CD4-positive, alpha-beta T cell treated with Interferon gamma for 1 hour (primary cell): ENCODE results near the gene TMTC1.

Experiments used
- DNase-seq: peaks from one replicate; pipeline ENCODE4 v3.0.0-alpha.2; 2020

The TMTC1 gene

DNA sequence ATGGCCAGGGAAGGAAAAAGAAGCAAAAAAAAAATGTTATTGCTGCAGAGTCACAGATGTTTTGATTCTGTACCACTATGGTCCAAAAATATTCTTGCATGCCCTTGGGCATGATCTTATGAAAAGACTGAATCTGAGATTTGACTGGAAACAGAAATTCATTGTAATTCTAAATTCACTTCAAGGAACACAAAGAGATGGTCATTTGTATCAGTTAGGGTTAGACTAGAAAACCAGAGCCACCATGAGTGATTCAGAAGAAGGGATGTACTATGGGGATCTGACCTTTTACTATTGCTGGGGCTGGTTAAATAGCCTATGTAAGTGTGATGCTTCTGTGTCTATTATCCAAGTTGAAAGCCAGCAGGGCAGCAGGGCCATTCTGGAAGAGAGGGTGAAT lies 5.2 kb downstream of the TMTC1 start:
- no peak for DNase-seq

DNA sequence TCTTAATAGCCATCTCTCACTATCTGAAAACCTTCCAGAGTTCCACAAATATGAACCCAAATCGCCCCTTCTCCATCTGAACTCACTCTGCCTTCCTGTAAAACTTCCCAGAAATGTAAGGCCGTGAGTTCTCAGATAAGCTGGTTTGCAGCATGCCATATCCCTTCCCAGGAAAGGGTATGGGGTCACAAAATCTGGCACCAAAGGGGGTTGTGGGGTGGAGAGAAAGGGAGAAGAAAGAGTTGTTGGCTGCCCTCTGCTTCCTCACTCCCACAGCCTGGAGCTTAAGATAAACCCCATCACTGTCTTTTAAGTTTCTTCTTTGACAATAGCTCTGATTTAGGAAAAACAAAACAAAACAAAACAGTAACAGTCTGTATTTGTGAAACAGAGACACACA lies 10.7 kb downstream of the TMTC1 start:
- DNase-seq, result no peak

DNA sequence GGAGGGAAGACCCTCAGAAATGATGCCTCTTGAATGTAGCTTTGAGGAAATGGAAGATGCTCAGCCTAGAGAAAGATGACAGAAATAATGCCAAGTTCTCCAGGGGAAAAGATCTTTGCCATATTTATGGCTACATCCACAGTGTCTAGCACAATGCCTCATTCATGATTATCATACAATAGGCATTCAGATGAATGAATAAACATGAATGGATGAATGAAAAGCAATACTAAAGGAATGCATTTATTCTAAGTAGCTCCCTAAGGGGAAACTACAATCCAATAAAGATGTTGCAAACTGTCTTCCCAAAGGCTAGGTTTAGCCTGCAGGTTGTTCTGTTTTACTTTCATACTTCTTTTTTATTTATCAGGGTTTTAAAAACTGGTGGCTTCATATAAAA lies 12.0 kb downstream of the TMTC1 start:
- no peak for DNase-seq

DNA sequence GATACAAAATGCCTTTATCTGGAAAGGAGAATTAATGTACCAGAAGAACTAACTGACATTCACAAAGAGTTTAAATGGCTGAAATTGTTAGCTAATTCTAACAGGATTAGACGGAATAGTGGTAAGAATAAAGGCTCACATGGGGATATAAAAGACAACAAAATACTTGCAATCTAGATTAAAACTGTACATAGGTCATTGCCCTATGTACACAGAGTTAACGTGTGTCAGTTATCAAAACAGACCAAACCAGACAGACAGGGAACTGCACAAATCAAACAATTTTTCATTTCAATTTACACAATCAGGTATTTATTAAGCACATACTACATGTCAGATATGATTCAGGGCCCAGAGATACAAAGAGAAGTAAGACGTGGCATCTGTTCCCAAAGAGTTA lies 12.6 kb downstream of the TMTC1 start:
- no peak for DNase-seq

DNA sequence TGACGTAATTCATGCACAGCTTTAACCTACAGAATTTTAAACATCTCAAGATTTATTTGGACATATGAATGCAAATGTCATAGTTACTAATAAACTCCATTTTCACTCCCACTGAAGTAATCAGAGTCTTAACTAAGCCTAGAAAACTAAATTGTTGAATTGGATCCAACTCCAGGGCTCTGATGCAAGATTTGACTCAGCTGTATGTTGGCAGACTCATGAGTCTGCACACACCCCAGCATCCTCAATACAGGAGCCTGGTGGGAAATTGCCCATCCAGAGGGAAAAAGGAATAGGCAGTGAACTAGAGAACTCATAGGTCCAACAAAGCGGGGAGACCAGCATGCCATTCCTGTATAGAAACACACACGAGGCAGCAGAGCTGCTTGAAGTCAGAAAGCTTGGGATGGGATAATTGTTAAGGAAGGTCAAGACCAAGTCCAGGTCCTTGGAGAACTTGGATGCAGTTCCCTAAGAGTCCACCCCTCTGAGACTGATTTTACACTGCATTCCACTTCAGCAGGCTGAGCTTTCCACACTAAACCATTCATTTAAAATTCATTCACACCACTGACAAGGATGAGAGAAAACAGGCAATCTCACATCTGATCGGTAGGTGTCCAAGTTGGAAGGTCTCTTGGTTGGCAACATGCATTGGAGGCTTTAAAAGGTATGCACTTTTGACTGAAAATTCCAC lies 14.4 kb downstream of the TMTC1 start:
- DNase-seq, result no peak

DNA sequence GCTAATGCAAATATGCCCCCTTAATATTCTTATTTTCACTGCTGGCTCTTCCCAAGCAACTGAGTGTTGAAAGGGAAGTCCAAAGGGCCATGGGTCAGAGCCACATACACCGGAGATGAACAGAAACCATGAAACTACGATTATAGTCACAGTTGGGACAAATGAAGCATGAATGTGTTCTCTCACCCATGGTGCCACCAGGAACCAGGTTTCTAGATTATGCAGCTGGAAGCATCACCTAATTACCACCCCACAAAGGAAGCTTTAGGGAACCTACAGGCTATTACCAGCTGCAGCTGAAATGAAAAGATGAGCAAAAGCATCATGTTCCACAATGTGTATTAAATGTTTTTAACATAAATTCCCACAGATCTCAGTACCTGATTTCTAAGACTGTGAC lies 15.4 kb downstream of the TMTC1 start:
- no peak for DNase-seq

DNA sequence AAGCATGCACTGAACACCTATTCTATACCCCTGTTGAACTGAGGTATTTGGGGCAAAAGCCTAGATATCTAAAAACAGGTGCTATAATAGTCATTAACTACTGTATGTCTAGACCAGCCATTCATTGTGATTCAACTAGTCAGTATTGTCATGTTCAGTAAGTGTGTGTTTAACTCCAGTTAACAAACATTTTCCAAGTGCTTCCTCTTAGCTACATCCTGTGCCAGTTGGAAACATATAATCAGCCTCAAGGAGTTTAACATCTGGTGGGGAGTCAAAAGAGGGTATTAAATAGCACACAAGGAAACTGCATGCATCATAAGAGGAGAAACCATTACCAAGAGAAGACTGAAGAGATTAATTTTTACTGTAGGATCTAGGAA lies 20.4 kb downstream of the TMTC1 start:
- DNase-seq, result no peak

DNA sequence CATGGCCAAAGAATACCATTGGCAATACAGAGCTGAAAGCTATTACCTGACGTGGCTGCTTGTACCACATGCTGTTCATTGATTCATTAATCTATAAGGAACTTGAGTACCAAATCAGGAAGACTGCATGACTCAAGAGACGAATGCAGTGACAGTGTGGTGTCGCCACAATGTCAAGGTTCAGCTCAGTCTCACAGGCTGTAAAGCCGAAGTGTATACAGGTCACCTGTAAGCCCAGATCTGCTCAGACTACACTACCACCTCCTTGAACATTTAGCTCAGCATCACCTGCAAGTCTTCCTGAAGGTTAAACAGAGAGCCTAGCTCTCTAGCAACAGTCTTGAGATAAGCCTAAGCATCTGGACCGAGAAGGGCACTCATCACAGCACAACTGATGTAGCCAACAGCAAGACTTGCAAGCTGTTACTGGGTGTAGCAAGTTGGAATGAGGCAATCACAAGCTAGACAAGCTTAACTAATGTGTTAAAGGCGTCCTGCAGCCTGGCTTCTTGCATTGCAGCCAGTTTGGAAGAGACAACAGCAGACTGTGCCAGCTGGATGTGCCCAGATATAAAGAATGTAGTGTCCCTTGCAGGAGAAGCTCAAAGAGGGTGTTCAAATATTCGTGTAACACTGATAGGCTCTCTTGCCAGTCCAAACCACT lies 21.0 kb downstream of the TMTC1 start:
- DNase-seq, result no peak

DNA sequence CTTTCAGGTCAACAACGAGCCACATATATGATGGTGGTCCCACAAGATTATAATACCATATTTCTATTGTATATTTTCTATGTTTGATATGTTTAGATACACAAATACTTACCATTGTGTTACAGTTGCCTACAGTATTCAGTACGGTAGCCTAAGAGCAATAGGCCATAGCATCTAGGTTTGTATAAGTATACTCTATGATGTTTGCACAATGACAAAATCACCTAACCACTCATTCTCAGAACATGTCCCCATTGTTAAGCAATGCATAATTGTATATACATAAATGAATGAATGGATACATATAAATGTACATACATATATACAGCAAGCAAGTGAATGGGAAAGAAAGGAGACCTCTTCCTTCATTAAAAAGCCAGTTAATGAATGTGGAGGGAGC lies 23.8 kb downstream of the TMTC1 start:
- no peak for DNase-seq

DNA sequence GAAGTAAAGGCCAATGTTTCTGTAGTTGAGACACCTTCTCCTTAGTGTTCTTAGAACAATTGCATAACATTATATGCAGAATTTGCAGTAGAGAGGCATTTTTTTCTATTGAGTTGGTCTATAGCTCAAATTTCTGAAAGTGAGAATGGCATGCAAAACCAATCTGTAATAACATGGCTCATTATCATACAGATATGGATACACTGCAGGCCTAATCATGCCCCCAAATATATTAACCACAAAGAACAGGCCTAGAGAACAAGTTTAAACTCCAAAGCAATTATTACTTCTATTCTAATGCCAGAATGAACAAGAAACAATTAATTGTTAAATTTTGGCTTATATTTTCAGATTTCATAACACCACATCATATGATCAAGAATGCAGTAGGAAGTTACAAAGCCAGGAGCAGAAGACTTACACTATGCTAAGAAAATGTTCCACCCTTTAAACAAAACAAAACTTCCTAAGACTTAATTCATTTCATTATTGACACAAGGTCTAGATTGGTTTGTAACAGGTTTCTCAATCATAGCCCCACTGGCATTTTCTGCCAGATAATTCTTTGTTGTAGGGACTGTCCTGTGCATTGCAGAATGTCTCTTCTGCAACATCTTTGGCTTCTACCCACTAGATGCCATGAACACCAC lies 26.9 kb downstream of the TMTC1 start:
- no peak for DNase-seq

DNA sequence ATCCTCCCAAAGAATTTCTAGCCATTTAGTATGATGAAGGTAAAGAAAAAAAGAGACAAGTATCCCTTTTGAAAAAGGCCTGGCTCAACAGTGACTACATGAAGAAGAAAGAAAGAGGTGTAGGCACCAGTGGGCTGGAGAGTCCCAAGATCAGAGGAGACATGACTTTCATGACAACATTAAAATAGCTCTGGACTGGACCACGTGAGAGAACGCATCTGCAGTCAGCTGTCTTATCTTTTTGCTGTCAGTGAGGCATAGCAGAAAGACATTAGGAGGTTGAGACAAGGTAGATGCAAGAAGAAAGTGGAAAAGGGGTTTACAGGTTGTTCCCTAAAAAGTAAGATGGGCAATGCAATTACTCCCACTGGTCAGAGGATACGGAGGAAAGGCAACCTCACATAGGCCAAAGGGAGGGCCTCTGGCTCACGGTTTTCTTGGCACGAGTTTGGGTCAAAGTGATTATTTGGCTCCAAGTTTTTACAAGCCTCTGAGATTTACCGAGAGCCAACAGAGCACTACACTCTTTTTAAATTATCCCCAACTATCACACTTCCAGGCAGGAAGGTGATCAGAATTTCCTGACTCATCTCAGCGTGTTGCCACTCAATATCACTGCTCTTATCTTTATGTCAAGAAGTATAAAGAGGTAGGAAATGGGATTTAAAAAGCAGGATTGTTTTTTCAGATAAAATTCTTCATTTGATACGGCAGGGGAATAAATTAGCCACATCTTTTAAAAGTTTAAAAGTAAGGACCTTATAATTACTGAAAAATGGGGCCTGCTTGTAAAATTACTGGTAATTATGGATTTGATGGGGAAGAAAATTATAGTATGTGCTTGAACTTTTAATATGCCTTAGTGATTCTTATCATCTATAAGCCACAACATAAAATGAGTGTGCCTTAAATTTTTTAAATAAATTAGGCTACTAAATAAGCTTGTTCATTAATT lies 29.2 kb downstream of the TMTC1 start:
- no peak for DNase-seq

DNA sequence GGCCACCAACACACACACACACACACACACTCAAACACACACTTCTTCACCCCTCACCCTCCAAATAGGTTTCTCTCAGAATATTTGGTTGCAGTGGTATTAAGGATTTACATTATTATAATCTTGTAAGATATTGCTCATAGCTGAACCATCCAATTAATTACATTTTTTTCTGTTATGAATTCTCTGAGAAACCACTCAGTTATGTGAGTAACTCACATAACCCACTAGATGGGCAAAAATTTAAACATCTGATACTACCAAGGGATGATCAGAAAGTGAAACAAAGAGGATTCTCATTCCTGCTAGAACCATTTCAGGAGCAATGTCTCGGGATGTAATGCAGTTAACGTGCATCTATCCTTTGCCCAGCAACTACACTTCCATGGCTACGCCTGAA lies 31.6 kb downstream of the TMTC1 start:
- DNase-seq, result no peak

DNA sequence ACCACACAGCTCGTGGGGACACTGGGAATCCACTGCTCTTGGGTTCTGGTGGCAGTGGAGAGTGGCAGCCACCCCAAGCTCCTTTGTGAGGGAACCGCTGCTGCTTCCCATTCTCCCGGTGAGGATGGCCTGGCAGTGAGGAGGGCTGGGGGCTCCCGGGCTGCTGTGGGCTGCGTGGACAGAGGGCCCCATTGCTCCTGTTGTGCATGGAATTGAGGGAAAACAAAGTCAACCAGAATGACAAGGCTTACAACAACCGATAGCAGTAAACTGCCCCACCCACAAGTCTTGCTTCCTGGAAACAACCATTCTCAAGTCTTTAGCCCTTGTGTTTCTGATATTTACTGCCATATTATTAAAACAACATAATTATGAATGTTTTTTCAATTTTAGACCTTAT lies 32.1 kb downstream of the TMTC1 start:
- no peak for DNase-seq

DNA sequence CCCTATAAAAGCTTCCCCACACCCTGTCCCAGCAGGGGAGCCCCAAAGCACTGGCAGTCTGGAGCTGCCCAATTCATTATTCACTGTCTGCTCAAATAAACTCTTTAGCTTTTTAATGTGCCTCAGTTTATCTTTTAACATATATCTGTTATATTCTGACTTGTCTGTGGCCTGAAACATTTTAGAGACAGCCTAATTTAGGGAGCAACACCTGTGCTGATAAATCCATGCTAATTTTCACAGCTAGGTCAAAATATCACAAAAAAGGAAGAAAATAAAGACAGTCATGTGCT lies 32.9 kb downstream of the TMTC1 start:
- no peak for DNase-seq

DNA sequence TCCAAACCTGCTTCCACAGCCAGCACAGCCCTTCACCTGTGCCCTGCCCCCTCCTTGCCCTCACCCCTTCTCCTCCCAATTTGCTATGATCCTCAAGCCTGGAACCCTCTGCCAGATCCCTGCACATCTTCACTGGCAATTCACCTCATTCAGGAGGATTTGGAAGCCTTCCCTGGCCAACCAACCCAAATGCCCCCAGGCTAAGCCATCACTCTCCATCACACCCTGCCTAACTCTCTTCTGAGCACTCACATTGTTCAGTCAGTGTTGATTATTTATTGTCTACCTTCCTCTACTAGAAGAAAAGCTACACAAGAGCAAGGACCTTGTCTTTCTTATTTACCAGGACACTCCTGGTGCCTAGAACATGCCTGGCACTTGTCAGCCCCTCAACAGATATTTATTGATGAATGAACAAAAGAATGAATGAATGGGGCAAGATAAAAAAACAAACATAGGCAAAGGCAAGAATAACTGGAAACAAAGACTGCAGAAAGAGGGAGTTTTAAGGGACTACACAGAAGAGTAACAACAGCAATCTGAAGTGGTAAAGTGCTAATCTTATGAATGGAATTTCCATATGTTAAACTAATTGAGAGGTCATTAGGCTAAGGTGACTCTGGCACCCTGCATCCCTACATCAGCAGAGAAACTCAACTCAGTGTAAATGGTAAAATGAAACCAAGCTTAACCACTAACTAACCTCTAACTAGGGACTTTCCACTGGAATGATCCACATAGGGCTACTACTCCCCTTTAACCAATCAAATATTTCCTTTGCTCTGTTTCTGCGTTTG lies 33.4 kb downstream of the TMTC1 start:
- DNase-seq, result no peak

DNA sequence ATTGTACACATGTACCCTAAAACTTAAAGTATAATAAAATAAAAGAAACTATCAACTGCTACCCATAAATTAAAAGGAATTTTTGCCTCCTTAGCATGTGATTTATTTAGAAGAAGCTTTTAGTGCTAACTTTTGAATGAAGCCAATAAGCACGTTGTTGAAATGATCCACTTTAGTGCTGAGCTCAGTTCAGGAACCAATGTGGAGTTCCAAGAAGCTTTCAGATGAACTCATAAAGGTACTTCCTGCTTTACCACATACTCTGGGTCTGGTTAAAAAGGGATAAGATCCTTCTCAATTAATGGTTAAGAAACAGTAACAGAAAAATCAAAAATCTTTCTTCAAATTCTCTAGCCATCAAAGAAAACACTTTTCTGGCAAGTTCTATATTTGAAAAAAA lies 39.4 kb downstream of the TMTC1 start:
- no peak for DNase-seq

DNA sequence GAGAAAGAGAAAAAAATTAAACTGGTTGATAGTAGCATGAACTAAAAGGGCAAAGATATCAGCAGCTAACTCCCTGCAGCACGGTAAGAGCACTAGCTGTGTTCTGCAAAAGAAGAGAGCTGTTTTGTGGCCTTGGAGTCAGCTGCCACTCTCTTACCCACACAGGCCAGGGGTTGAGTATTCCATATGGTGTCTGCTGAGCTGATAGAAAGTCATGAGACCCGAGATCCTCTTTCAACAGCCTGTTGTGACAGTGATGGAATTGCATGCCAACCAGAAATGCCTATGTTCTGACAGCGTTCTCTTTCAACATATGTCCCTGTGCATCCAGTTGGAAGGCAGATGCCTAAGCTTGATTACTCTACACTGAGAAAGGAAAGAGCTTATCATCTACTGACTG lies 39.9 kb downstream of the TMTC1 start:
- no peak for DNase-seq

DNA sequence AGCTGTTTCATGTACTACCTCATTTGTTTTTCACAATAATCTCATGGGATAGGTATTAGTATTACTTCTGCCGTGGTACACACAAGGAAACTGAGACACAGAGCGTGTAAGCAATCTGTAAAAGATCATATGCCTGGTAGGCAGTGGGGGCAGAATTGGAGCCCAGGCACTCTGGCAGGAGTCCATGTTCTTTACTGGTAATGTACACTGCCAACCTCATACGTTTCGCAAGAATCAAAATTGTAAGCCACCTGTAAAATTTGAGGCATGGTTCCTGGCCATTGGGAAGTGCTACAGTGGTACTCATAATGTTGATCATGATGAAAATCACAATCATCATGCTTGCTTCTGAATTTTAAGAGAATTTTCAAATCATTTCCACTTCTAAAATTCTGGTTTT lies 40.7 kb downstream of the TMTC1 start:
- no peak for DNase-seq

DNA sequence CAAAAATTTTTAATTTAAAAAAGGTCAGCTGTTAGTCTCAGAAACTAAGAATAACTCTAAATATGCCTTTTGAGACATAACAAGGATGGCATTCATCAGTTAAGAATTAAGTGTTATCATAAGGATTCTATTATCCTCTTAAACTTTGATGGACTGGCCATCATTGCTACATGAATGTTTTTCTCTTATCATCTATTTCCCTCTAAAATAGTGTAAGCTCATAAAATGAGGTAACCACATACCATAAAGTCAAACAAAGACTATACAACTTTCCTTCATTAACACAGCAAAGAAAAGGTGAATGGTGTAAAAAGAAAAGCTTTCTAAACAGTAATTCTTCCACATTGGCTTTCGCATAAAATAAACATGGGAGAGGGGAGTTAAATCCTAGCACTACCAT lies 41.1 kb downstream of the TMTC1 start:
- DNase-seq, result no peak

DNA sequence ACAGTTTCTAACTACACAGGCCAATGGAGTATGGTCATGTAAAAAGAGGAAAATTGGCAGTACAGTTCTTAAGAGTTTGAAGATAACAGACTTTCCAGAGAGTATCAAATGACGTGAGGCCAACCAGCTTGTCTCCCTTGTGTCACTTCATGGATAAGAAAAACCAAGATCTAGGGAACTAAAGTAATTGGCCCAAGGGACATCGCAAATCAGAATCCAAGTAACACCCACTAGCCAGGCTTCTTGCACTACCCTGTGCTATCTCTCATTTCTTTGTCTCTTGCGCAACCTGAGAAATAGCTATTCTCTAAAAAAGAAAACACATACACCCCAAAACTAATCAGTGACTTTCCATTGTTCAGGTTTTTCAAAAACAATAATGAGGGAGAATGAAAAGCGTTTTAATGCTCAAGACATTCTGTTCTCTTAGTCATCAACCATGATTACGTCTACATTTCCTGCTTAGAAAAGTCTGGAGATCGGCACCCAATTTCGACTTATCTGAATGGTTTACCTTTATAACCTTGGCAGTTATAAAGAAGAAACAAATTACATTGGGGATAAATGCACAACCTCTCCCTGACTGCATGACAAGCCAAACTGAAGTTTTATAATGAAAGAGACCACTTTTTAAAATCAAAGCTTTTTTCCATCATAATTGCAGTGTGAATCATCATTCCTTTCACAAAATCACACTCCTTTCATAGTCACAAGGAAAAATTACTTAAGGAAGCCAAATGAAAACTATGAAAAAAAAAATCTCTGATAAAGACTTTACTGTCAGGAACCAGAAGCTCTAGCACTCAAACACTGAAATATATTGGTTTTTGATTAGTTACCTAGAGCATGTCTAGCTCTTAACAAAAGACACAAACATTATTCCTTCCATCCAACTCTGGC lies 42.1 kb downstream of the TMTC1 start:
- no peak for DNase-seq

DNA sequence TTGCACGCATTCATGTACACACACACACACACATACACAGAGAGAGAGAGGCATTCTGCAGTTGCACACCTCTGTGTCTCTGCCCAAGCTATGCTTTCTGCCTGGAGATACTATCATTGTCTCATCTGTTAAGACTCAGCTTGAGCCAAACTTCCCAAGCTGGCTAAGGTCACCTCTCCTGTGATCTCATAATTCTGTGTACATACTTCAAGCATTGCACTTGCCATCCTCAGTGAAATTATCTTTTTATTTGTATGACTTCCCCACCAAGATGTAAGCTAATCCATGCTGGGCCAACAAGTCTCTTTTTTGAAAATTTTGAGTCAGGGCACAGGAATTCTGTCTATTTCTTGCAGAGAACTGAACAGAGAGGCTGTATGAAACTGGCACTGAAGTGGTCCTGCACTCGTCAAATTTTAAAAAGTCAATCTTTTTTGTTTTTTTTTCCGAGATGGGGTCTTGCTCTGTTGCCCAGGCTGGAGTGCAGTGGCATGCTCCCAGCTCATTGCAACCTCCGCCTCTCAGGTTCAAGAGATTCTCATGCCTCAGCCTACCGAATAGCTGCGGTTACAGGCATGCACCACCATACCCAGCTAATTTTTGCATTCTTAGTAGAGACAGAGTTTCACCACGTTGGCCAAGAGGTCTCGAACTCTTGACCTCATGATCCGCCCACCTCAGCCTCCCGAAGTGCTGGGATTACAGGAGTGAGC lies 44.3 kb downstream of the TMTC1 start:
- no peak for DNase-seq
